A549 treated with RU486 at 1 μM for 4 hours (cell line): ENCODE results near the gene MTNR1A. TPM values are rescaled to one million over a fixed set of nuclear protein-coding genes. Genes with fewer than 3 reads are reported as not detected.

Experiments used
- total RNA-seq: library from RNA; stranded (reverse); fragments of 200-300 nt; extraction: Qiagen RNA extraction; gene quantifications from 5 replicates; pipeline ENCODE4 v1.2.3, GENCODE V29; 2022; ENCODE audit warnings: low read depth

Gene MTNR1A
- 0.21 to 0.64 TPM (median 0.31 TPM) in 5 replicates for total RNA-seq

DNA sequence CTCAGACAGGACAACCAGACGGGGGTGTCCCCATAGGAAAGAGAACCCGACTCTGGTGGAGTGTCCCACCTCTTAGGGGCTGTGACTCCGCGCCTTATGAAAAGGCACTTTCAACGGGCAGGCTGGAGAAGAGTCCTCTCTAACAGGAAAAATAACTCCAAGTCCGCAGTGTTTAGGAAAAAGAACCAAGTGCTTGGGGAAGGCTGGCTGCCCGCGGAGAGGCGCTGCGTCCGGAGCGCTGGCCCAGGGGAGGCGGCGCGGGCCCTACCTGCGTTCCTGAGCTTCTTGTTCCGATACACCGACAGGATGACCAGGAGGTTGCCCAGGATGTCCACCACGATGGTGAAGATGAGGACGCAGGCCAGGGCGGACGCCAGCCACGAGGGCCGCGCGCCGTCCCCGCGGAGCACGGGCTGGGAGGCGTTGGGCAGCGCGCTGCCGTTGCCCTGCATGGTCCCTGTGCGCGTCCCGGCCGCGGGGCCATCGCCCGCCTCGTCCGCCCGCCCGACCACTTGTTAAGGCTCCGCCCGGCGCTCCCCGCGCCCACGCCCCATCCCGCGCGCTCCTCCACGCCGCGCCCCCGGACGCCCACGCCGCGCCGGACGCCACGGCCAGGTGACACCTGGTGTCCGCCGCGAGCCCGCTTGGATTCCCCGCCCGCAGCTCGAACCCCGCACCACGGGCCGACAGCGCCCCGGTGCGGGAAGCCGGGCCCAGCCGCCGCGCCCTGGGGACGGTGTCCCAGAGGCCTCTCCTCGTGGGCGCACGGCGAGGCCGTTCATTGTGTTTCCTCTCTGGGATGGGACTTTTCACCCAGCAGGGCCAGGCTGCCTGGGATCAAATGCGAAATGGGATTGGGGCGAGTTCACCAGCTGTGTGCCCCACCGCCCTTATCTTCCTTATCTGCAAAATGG lies at the start of gene MTNR1A:
Gene MTNR1A (minus strand): TSS at position 654 of the 914 bp plus-strand sequence. CDS start 202 bp downstream, at position 452.

Other genes starting within 250 kb of the MTNR1A start
- gene FAT1, start 168.3 kb upstream of the MTNR1A start, total RNA-seq = 127 to 188 TPM (median 145 TPM) in 5 replicates